Fibroblast of gingiva (primary cell): Measurements from ENCODE around the gene CD7.

Source experiments
- DNase-seq: peaks from one replicate; pipeline ENCODE4 v3.0.0-alpha.2; 2011; ENCODE audit warnings: low read depth

CD7 gene

GRCh38 chr17:82346342-82347300, 29.2 kb upstream of the CD7 start:
- no peak for DNase-seq

GRCh38 chr17:82345151-82345976, 28.0 kb upstream of the CD7 start:
- no peak for DNase-seq

GRCh38 chr17:82344175-82344907, 26.9 kb upstream of the CD7 start:
- DNase-seq: no peak

GRCh38 chr17:82343560-82343959, 26.2 kb upstream of the CD7 start:
- no peak for DNase-seq

GRCh38 chr17:82342361-82343079, 25.1 kb upstream of the CD7 start:
- DNase-seq: no peak

GRCh38 chr17:82339634-82340580, 22.5 kb upstream of the CD7 start:
- no peak for DNase-seq

- peak; percentile 46 for DNase-seq
Observed at GRCh38 chr17:82338858-82339633, 21.6 kb upstream of the CD7 start.

- no peak for DNase-seq
Observed at GRCh38 chr17:82334622-82335394, 17.4 kb upstream of the CD7 start.

- no peak for DNase-seq
Observed at GRCh38 chr17:82334204-82334621, 16.8 kb upstream of the CD7 start.

GRCh38 chr17:82333279-82334171, 16.1 kb upstream of the CD7 start, which contains the start of gene SECTM1:
TSS of gene SECTM1 (minus strand) at chr17:82333766. CDS start at chr17:82327240, 6,526 bp downstream.
- peak; percentile 54 for DNase-seq

- peak; percentile 34 for DNase-seq
Observed at GRCh38 chr17:82332669-82333278, 15.4 kb upstream of the CD7 start.

GRCh38 chr17:82331345-82331939, 14.0 kb upstream of the CD7 start:
- DNase-seq: no peak

- peak; percentile 55 for DNase-seq
Observed at GRCh38 chr17:82330322-82331239, 13.2 kb upstream of the CD7 start.

- no peak for DNase-seq
Observed at GRCh38 chr17:82329683-82330321, 12.4 kb upstream of the CD7 start.

GRCh38 chr17:82328994-82329507, 11.6 kb upstream of the CD7 start:
- DNase-seq: no peak
